ENCODE results near the gene CDC42EP2.

GRCh38 chr11:65352783-65353182 lies 38.1 kb downstream of the CDC42EP2 start:
- TF ChIP-seq POLR2AphosphoS5 (IDR thresholded peaks at IDR 0.05; ENCODE audit: low read depth) (no peak), CTCF (IDR thresholded peaks at IDR 0.05; ENCODE audit: insufficient read depth, low read length) (peak; percentile 23), REST (IDR thresholded peaks at IDR 0.05; ENCODE audit: insufficient replicate concordance, low read depth) (no peak), SPI1 (IDR thresholded peaks at IDR 0.05; ENCODE audit: borderline replicate concordance, low read depth) (no peak)

Measured in HL-60 (cell line).